Glomerular visceral epithelial cell (primary cell): Measurements from ENCODE around the gene CBX7.

Experiments used
- DNase-seq: peaks from one replicate; pipeline ENCODE4 v3.0.0-alpha.2; 2016; ENCODE audit errors: extremely low spot score

The CBX7 gene

GRCh38 chr22:39091126-39092081, 61.1 kb downstream of the CBX7 start:
- no peak for DNase-seq

- DNase-seq = peak; percentile 63
These were observed 61.9 kb downstream of the CBX7 start for GRCh38 chr22:39090426-39091064.

- no peak for DNase-seq
These were observed 62.6 kb downstream of the CBX7 start for GRCh38 chr22:39089928-39090327.

- DNase-seq = no peak
These were observed 63.8 kb downstream of the CBX7 start for GRCh38 chr22:39088685-39089032.

GRCh38 chr22:39087881-39088684, 64.4 kb downstream of the CBX7 start:
- no peak for DNase-seq

GRCh38 chr22:39087098-39087497, 65.4 kb downstream of the CBX7 start:
- DNase-seq = no peak

- DNase-seq = no peak
These were observed 67.8 kb downstream of the CBX7 start for GRCh38 chr22:39084666-39085065.

GRCh38 chr22:39083212-39084165, 69.0 kb downstream of the CBX7 start:
- DNase-seq = no peak

- no peak for DNase-seq
These were observed 70.9 kb downstream of the CBX7 start for GRCh38 chr22:39081598-39081997.

GRCh38 chr22:39081016-39081415, 71.5 kb downstream of the CBX7 start:
- DNase-seq = no peak
